KG1 (cell line): ENCODE measurements around the gene BOLL.
"Not testable (repeated sequence)": the region's sequence is repeated elsewhere in the genome, so short reads cannot be mapped to it uniquely, and the experiment has no call there.

Experiments
- DNase-seq: peaks from one replicate; lab custom pipeline; 2025; lab: John Stamatoyannopoulos, UW

The BOLL gene

GRCh38 chr2:197795277-197795676 is 10.2 kb upstream of the BOLL start:
- no peak for DNase-seq

- no peak for DNase-seq
Observed at GRCh38 chr2:197793456-197793855, 8.3 kb upstream of the BOLL start.

GRCh38 chr2:197786010-197786877 is 1.1 kb upstream of the BOLL start:
- no peak for DNase-seq

GRCh38 chr2:197782126-197782525 is 3.0 kb downstream of the BOLL start:
- DNase-seq = no peak

- no peak for DNase-seq
Observed at GRCh38 chr2:197779261-197779660, 5.9 kb downstream of the BOLL start.

- DNase-seq = peak; percentile 29
Observed at GRCh38 chr2:197777823-197778407, 7.2 kb downstream of the BOLL start.

GRCh38 chr2:197760293-197760657 is 24.8 kb downstream of the BOLL start:
- DNase-seq = no peak

GRCh38 chr2:197759625-197760292 is 25.4 kb downstream of the BOLL start:
- no peak for DNase-seq

- no peak for DNase-seq
Observed at GRCh38 chr2:197759013-197759412, 26.1 kb downstream of the BOLL start.

GRCh38 chr2:197740200-197740599 is 44.9 kb downstream of the BOLL start:
- DNase-seq = no peak

GRCh38 chr2:197728555-197729544 is 56.3 kb downstream of the BOLL start:
- not testable (repeated sequence) for DNase-seq

GRCh38 chr2:197727011-197727410 is 58.1 kb downstream of the BOLL start:
- no peak for DNase-seq

GRCh38 chr2:197717863-197718262 is 67.3 kb downstream of the BOLL start:
- DNase-seq = no peak

GRCh38 chr2:197713271-197713670 is 71.8 kb downstream of the BOLL start:
- no peak for DNase-seq

- DNase-seq = no peak
Observed at GRCh38 chr2:197711578-197711977, 73.5 kb downstream of the BOLL start.

- no peak for DNase-seq
Observed at GRCh38 chr2:197710424-197711042, 74.6 kb downstream of the BOLL start.

- not testable (repeated sequence) for DNase-seq
Observed at GRCh38 chr2:197709140-197709539, 76.0 kb downstream of the BOLL start.

GRCh38 chr2:197708331-197708730 is 76.8 kb downstream of the BOLL start:
- no peak for DNase-seq

GRCh38 chr2:197707316-197708213 is 77.6 kb downstream of the BOLL start:
- DNase-seq = peak; percentile 86

GRCh38 chr2:197706839-197707207 is 78.3 kb downstream of the BOLL start:
- DNase-seq = no peak
